Neural progenitor cell (in vitro differentiated cells): ENCODE measurements around the gene VN1R5. TPM values are rescaled to one million over a fixed set of nuclear protein-coding genes. Genes with fewer than 3 reads are reported as not detected.

Experiments used
- DNase-seq: peaks from one replicate; pipeline ENCODE4 v3.0.0-alpha.2; 2016; ENCODE audit warnings: low spot score
- H2AFZ ChIP-seq: fragments of 200-600 bp; sonication (generic); replicated peaks from 2 replicates; pipeline ENCODE4 v1.6.1; 2016; ENCODE audit warnings: antibody characterized with exemption
- H3F3A ChIP-seq: fragments of 200-600 bp; sonication (generic); 2 replicates; pipeline ENCODE4 v1.6.1; 2016; ENCODE audit warnings: antibody characterized with exemption, low read depth
- H3K27ac ChIP-seq: fragments of 200-600 bp; sonication (generic); 2 replicates; pipeline ENCODE4 v1.5.1; 2016; ENCODE audit warnings: mild to moderate bottlenecking
- H3K27me3 ChIP-seq: fragments of 200-600 bp; sonication (generic); 2 replicates; pipeline ENCODE4 v1.6.1; 2016; ENCODE audit warnings: mild to moderate bottlenecking, moderate library complexity
- H3K36me3 ChIP-seq: fragments of 200-600 bp; sonication (generic); 2 replicates; pipeline ENCODE4 v1.5.1; 2016
- H3K4me1 ChIP-seq: fragments of 200-600 bp; sonication (generic); 2 replicates; pipeline ENCODE4 v1.6.1; 2016; ENCODE audit warnings: mixed run types
- H3K4me2 ChIP-seq: fragments of 200-600 bp; sonication (generic); 2 replicates; pipeline ENCODE4 v1.6.1; 2016
- H3K4me3 ChIP-seq: fragments of 200-600 bp; sonication (generic); 2 replicates; pipeline ENCODE4 v1.5.1; 2016
- H3K79me2 ChIP-seq: fragments of 200-600 bp; sonication (generic); 2 replicates; pipeline ENCODE4 v1.6.1; 2016; ENCODE audit warnings: low read depth
- H3K9ac ChIP-seq: fragments of 200-600 bp; sonication (generic); 2 replicates; pipeline ENCODE4 v1.6.1; 2016
- H3K9me3 ChIP-seq: fragments of 200-600 bp; sonication (generic); 2 replicates; pipeline ENCODE4 v1.5.1; 2016; ENCODE audit warnings: low read depth
- H4K20me1 ChIP-seq: fragments of 200-600 bp; sonication (generic); 2 replicates; pipeline ENCODE4 v1.6.1; 2016; ENCODE audit warnings: low read depth
- H3K27ac Mint-ChIP-seq: 3 replicates; pipeline ENCODE4 v1.8.0; 2021; ENCODE audit warnings: mixed read lengths
- H3K27me3 Mint-ChIP-seq: 2 replicates; pipeline ENCODE4 v1.8.0; 2022; ENCODE audit warnings: low read depth, mild to moderate bottlenecking, inconsistent platforms, moderate library complexity, mixed read lengths; ENCODE audit not compliant: insufficient read depth
- H3K36me3 Mint-ChIP-seq: 3 replicates; pipeline ENCODE4 v1.8.0; 2021; ENCODE audit warnings: mixed read lengths
- H3K4me1 Mint-ChIP-seq: 3 replicates; pipeline ENCODE4 v1.8.0; 2021; ENCODE audit warnings: mixed read lengths
- H3K4me3 Mint-ChIP-seq: 3 replicates; pipeline ENCODE4 v1.8.0; 2021; ENCODE audit warnings: mild to moderate bottlenecking, moderate library complexity, mixed read lengths
- H3K9me3 Mint-ChIP-seq: 3 replicates; pipeline ENCODE4 v1.8.0; 2020; ENCODE audit warnings: mixed read lengths
- EZH2 ChIP-seq: fragments of 200-600 bp; sonication (generic); IDR thresholded peaks from 2 replicates; pipeline ENCODE4 v1.6.1; 2017; ENCODE audit warnings: antibody characterized with exemption, mild to moderate bottlenecking, moderate library complexity
- EZH2phosphoT487 ChIP-seq: fragments of 200-600 bp; sonication (generic); IDR thresholded peaks from 2 replicates; pipeline ENCODE4 v1.6.1; 2017; ENCODE audit warnings: antibody characterized with exemption
- total RNA-seq: library from RNA; depleted of rRNA; stranded (reverse); fragments of >200 nt; gene quantifications from 2 replicates; pipeline ENCODE4 v1.2.3, GENCODE V29; 2015; ENCODE audit warnings: low replicate concordance
- TF ChIP-seq, protein P1 (sequence below): fragments of 200-600 bp; sonication (generic); IDR thresholded peaks from 2 replicates; pipeline ENCODE4 v1.5.1; 2017; ENCODE audit warnings: antibody characterized with exemption, mild to moderate bottlenecking

Gene VN1R5
- total RNA-seq, 1 donor from 2014 or later: not detected

DNA sequence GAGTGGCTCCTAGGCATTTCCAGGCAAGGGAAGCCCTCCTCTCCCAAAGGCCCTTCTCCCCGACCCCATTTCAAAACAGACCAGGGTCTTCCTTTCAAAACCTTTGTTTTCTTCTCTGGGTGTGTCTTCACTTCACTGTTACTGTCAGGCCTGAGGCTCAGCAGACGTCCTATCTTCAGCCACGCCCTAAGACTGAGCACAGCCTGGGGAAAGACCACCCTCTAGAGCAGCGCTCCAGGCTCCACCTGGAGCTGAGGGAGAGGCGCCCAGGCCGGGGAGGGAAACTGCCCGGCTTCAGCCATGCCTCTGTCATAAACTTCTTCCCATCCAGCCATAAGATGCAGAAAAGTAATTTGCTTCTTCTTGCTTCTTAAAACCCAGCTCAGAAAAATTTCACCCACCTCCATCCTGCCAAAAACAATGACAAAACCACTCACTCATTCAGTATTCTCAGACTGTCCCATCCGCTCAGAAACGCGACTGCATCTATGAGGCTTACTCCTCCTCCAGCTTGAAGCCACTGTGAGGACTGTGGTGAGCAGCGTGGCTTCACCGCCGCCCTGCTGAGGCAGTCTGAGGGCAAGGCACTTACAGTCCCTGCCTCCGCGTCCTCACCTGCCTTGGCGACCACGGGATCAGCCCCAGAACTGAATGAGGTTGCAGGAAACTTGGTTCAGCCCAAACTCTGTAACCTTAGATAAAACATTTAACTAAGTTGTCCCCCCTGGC is 36.1 kb downstream of the VN1R5 start:
- no peaks in the 10 kb centered on the region for H3K36me3 ChIP-seq
- TF ChIP-seq, protein P1, sequence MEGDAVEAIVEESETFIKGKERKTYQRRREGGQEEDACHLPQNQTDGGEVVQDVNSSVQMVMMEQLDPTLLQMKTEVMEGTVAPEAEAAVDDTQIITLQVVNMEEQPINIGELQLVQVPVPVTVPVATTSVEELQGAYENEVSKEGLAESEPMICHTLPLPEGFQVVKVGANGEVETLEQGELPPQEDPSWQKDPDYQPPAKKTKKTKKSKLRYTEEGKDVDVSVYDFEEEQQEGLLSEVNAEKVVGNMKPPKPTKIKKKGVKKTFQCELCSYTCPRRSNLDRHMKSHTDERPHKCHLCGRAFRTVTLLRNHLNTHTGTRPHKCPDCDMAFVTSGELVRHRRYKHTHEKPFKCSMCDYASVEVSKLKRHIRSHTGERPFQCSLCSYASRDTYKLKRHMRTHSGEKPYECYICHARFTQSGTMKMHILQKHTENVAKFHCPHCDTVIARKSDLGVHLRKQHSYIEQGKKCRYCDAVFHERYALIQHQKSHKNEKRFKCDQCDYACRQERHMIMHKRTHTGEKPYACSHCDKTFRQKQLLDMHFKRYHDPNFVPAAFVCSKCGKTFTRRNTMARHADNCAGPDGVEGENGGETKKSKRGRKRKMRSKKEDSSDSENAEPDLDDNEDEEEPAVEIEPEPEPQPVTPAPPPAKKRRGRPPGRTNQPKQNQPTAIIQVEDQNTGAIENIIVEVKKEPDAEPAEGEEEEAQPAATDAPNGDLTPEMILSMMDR: no peak
- H3K27me3 ChIP-seq: no peaks in the 10 kb centered on the region
- H3K27ac ChIP-seq: no peak overlapping the region
- Mint-ChIP-seq H3K4me1 (peaks cover 22% of the 10 kb centered on the region), H3K36me3 (peaks cover 26% of the 10 kb centered on the region), H3K27me3 (peaks cover 2% of the 10 kb centered on the region), H3K4me3 (no peak overlapping the region), H3K27ac (no peak overlapping the region), H3K9me3 (peaks cover 21% of the 10 kb centered on the region)
- no peak for DNase-seq
- H3K4me2 ChIP-seq: peak overlapping the region; percentile 10
- no peak overlapping the region for H3K4me3 ChIP-seq
- peaks cover 19% of the 10 kb centered on the region for H3K4me1 ChIP-seq
- H2AFZ ChIP-seq: no peak overlapping the region
- no peaks in the 10 kb centered on the region for H3K79me2 ChIP-seq
- no peaks in the 10 kb centered on the region for H4K20me1 ChIP-seq
- no peak overlapping the region for H3K9ac ChIP-seq
- H3K9me3 ChIP-seq: no peaks in the 10 kb centered on the region
- peaks cover 6% of the 10 kb centered on the region for H3F3A ChIP-seq

DNA sequence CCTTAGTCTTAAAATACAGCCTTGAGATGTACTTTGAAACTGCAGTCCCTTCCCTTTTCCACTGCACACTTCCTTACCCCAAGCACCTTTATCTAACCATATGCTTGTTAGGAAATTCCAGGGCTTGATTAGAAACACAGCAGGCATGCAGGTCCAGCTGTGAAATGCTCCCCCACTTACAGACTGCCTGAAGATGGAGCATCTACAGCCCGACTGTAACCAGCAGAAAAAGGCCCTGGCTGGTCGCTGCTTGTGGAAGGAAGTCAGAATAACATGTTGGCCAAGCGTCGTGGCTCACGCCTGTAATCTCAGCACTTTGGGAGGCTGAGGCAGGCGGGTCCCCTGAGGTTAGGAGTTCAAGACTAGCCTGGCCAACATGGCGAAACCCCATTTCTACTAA is 37.2 kb downstream of the VN1R5 start:
- Histone ChIP-seq H3K27ac (no peak overlapping the region), H3K4me3 (no peak overlapping the region), H3K79me2 (no peaks in the 10 kb centered on the region), H3K4me1 (peaks cover 19% of the 10 kb centered on the region), H3K36me3 (no peaks in the 10 kb centered on the region), H3K27me3 (no peaks in the 10 kb centered on the region), H4K20me1 (no peaks in the 10 kb centered on the region), H2AFZ (no peak overlapping the region), H3K4me2 (no peak overlapping the region), H3K9ac (no peak overlapping the region), H3F3A (peaks cover 6% of the 10 kb centered on the region), H3K9me3 (no peaks in the 10 kb centered on the region)
- DNase-seq: peak; percentile 27
- no peak overlapping the region for H3K27ac Mint-ChIP-seq
- peaks cover 25% of the 10 kb centered on the region for H3K4me1 Mint-ChIP-seq
- peaks cover 24% of the 10 kb centered on the region for H3K36me3 Mint-ChIP-seq
- peaks cover 12% of the 10 kb centered on the region for H3K9me3 Mint-ChIP-seq
- no peak overlapping the region for H3K4me3 Mint-ChIP-seq
- TF ChIP-seq, protein P1: no peak
- TF ChIP-seq EZH2: no peak
- peaks cover 3% of the 10 kb centered on the region for H3K27me3 Mint-ChIP-seq

DNA sequence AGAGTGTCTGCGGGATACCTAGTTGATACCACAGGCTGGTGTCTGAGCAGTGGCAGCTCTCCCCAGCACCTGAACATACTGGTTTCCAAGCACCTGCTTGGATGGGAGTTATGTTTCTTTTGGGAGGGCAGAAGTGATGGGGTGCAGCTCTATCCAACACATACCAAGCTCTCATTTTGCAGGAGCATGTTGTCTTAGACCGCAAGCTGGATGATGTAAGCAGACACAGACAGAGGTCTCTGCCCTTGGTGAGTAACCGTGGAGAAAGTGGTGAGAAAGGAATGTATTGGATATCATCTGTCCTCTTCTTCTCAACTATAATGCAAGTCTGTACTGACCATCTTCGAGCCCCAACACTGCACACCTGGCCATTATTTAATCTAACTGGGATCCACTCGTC is 38.4 kb downstream of the VN1R5 start:
- no peaks in the 10 kb centered on the region for H3K9me3 ChIP-seq
- Mint-ChIP-seq H3K27me3 (peaks cover 6% of the 10 kb centered on the region), H3K27ac (no peak overlapping the region), H3K36me3 (peaks cover 26% of the 10 kb centered on the region), H3K4me1 (peaks cover 32% of the 10 kb centered on the region), H3K4me3 (no peak overlapping the region), H3K9me3 (peaks cover 3% of the 10 kb centered on the region)
- no peak overlapping the region for H3K27ac ChIP-seq
- H3K4me1 ChIP-seq: peaks cover 27% of the 10 kb centered on the region
- H3K36me3 ChIP-seq: no peaks in the 10 kb centered on the region
- no peak for TF ChIP-seq EZH2phosphoT487
- no peak overlapping the region for H3K4me3 ChIP-seq
- no peaks in the 10 kb centered on the region for H3K27me3 ChIP-seq
- DNase-seq: no peak
- H4K20me1 ChIP-seq: peaks cover 6% of the 10 kb centered on the region
- H3K9ac ChIP-seq: no peak overlapping the region
- H3K79me2 ChIP-seq: no peaks in the 10 kb centered on the region
- H2AFZ ChIP-seq: no peak overlapping the region
- no peak overlapping the region for H3K4me2 ChIP-seq
- H3F3A ChIP-seq: peaks cover 6% of the 10 kb centered on the region

DNA sequence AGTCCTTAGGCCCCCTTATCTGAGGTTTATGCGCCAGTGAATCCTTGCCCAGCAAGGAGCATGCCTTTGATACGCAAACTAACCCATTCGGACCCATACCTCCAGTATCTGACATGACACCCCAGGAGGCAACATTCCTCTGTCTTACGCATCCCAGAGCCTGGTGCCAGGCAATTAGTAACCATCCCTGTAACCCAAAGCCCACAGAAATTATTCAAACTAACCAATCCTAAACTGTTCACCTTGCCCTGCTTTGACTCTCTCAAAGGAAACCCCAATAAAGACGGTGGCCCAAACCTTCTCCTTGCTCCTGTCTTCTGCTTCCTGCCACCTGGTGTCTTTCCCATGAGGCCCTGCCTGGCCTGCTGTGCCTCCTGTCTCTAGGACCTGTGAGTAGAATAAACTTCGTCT is 39.4 kb downstream of the VN1R5 start:
- no peaks in the 10 kb centered on the region for H3K9me3 Mint-ChIP-seq
- Histone ChIP-seq H4K20me1 (peaks cover 8% of the 10 kb centered on the region), H3F3A (peaks cover 6% of the 10 kb centered on the region), H3K27ac (no peak overlapping the region), H3K4me2 (peak overlapping the region; percentile 3), H3K27me3 (no peaks in the 10 kb centered on the region), H3K36me3 (no peaks in the 10 kb centered on the region), H3K4me1 (peaks cover 29% of the 10 kb centered on the region), H3K9me3 (no peaks in the 10 kb centered on the region), H3K4me3 (no peak overlapping the region), H2AFZ (no peak overlapping the region), H3K79me2 (no peaks in the 10 kb centered on the region), H3K9ac (no peak overlapping the region)
- peaks cover 6% of the 10 kb centered on the region for H3K27me3 Mint-ChIP-seq
- TF ChIP-seq EZH2: no peak
- no peak for TF ChIP-seq EZH2phosphoT487
- TF ChIP-seq, protein P1: no peak
- peaks cover 33% of the 10 kb centered on the region for H3K36me3 Mint-ChIP-seq
- no peak overlapping the region for H3K27ac Mint-ChIP-seq
- no peak overlapping the region for H3K4me3 Mint-ChIP-seq
- H3K4me1 Mint-ChIP-seq: peaks cover 32% of the 10 kb centered on the region
- peak; percentile 41 for DNase-seq
